PC-3 (cell line): ENCODE data around the gene TMEM208. TPM values are rescaled to one million over a fixed set of nuclear protein-coding genes. Genes with fewer than 3 reads are reported as not detected.

Experiments used
- ATAC-seq: fragments of 200-7000 bp; cut with Tn5 transposase; 2 replicates; pipeline ENCODE4 v1.9.1; 2020; ENCODE audit warnings: mild to moderate bottlenecking, moderate library complexity
- BruUV-seq: library from RNA; stranded (reverse); fragments of 400-500 nt; replicated peaks from 2 replicates; lab custom pipeline; 2021; lab: Mats Ljungman, UMichigan
- CTCF ChIA-PET: fragments of 300-600 bp; sonication (Branson Sonifier 250); formaldehyde crosslinking; loops from one replicate; lab custom pipeline; 2022; ENCODE audit warnings: antibody characterized with exemption; lab: Charles Lee
- POLR2A ChIA-PET: fragments of 300-600 bp; sonication (Branson Sonifier 250); formaldehyde crosslinking; loops from one replicate; lab custom pipeline; 2022; ENCODE audit warnings: antibody characterized with exemption; ENCODE audit not compliant: unreplicated experiment; lab: Charles Lee
- DNase-seq: peaks from one replicate; pipeline ENCODE4 v3.0.0-alpha.2; 2015
- H2AFZ ChIP-seq: fragments of 300-600 bp; sonication (generic); 2 replicates; pipeline ENCODE4 v1.6.0; 2016; ENCODE audit warnings: antibody characterized with exemption, low read length
- H3F3A ChIP-seq: fragments of 300-600 bp; sonication (generic); one replicate; pipeline ENCODE4 v1.6.0; 2017; ENCODE audit warnings: antibody characterized with exemption, low read length, control low read depth, mild to moderate bottlenecking; ENCODE audit not compliant: unreplicated experiment
- H3K27ac ChIP-seq: fragments of 300-600 bp; sonication (generic); 2 replicates; pipeline ENCODE4 v1.5.1; 2016; ENCODE audit warnings: mild to moderate bottlenecking, low read length
- H3K27me3 ChIP-seq: fragments of 300-600 bp; sonication (generic); 2 replicates; pipeline ENCODE4 v1.6.1; 2016; ENCODE audit warnings: low read length, mixed read lengths
- H3K36me3 ChIP-seq: fragments of 300-600 bp; sonication (generic); 2 replicates; pipeline ENCODE4 v1.6.1; 2016; ENCODE audit warnings: low read depth, mixed run types, low read length, mixed read lengths
- H3K4me1 ChIP-seq: fragments of 300-600 bp; sonication (generic); 2 replicates; pipeline ENCODE4 v1.5.1; 2016; ENCODE audit warnings: low read length; ENCODE audit not compliant: insufficient read depth
- H3K4me2 ChIP-seq: fragments of 300-600 bp; sonication (generic); 2 replicates; pipeline ENCODE4 v1.6.0; 2016; ENCODE audit warnings: low read length
- H3K4me3 ChIP-seq: fragments of 300-600 bp; sonication (generic); 2 replicates; pipeline ENCODE4 v1.5.1; 2016; ENCODE audit warnings: mild to moderate bottlenecking, low read length, mixed read lengths
- H3K79me2 ChIP-seq: fragments of 300-600 bp; sonication (generic); 2 replicates; pipeline ENCODE4 v1.6.1; 2017; ENCODE audit warnings: low read length, mixed read lengths
- H3K9ac ChIP-seq: fragments of 300-600 bp; sonication (generic); 2 replicates; pipeline ENCODE4 v1.6.0; 2016; ENCODE audit warnings: mild to moderate bottlenecking, low read length
- H3K9me2 ChIP-seq: fragments of 300-600 bp; sonication (generic); replicated peaks from 2 replicates; pipeline ENCODE4 v1.6.1; 2016; ENCODE audit warnings: mixed run types, low read length, mixed read lengths
- H3K9me3 ChIP-seq: fragments of 300-600 bp; sonication (generic); 2 replicates; pipeline ENCODE4 v1.6.1; 2016; ENCODE audit warnings: low read length, mixed read lengths
- H4K20me1 ChIP-seq: fragments of 300-600 bp; sonication (generic); 2 replicates; pipeline ENCODE4 v1.6.1; 2016; ENCODE audit warnings: low read length, mixed read lengths
- EZH2 ChIP-seq: fragments of 300-600 bp; sonication (generic); IDR thresholded peaks from one replicate; pipeline ENCODE4 v1.6.1; 2017; ENCODE audit warnings: antibody characterized with exemption, mild to moderate bottlenecking, low read length; ENCODE audit not compliant: unreplicated experiment
- EZH2phosphoT487 ChIP-seq: fragments of 300-600 bp; sonication (generic); IDR thresholded peaks from 2 replicates; pipeline ENCODE4 v1.6.1; 2018; ENCODE audit warnings: mild to moderate bottlenecking, antibody characterized with exemption, low read length, borderline replicate concordance
- intact Hi-C: fragments of 100-400 bp; cut with micrococcal nuclease; formaldehyde crosslinking; loops from 2 replicates; pipeline ENCODE4 v1.9.0; 2023
- total RNA-seq: library from RNA; depleted of rRNA; stranded (reverse); fragments of >200 nt; gene quantifications from 2 replicates; pipeline ENCODE4 v1.2.3, GENCODE V29; 2014
- TF ChIP-seq, protein P1 (sequence below): fragments of 300-600 bp; sonication (generic); conservative IDR thresholded peaks from 2 replicates; pipeline ENCODE4 v1.5.1; 2017; ENCODE audit warnings: antibody characterized with exemption, low read depth, mild to moderate bottlenecking, low read length

The TMEM208 gene
- total RNA-seq, 1 experiment from 2014 or later = 35.4 TPM

DNA sequence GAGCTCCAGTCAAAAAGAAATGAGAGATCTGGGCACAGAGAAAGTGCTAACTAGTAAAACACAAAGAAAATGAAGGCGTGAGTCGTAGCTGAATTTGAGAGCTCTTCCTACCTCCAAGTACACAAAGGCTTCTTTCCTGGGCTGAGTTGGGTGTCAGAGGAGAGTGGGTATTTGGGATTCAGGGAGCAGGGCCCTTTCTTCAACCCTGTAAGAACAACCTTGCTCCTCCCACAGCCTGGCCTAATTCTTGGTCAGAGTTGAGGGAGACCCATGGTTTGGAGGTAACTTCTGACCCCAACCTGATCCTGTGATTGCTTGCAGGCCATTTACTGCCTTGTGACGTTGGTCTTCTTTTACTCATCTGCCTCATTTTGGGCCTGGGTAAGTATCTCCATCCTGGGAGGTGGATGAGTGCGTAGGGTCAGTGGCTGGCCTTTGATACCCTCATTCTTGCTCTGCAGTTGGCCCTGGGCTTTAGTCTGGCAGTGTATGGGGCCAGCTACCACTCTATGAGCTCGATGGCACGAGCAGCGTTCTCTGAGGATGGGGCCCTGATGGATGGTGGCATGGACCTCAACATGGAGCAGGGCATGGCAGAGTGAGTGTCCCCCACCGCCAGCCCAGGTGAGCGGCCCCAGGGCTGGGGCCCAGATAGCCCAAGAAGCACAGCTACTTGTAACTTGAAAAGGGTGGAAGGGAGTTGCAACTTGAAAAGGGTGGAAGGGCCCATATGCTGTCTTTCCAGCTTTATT, 1.3 kb downstream of the TMEM208 start:
- no TSS peak for BruUV-seq
- Histone ChIP-seq H3K9me3 (no peaks in the 10 kb centered on the region), H3K27me3 (no peaks in the 10 kb centered on the region), H4K20me1 (no peaks in the 10 kb centered on the region), H3K9me2 (no peaks in the 10 kb centered on the region), H3K4me1 (peaks cover 12% of the 10 kb centered on the region; the same call in 1 of the 2 replicates), H3F3A (no peaks in the 10 kb centered on the region), H3K9ac (no peak overlapping the region), H3K36me3 (peaks cover 18% of the 10 kb centered on the region; the same call in 1 of the 2 replicates), H3K27ac (no peak overlapping the region), H2AFZ (no peak overlapping the region), H3K79me2 (peaks cover 19% of the 10 kb centered on the region), H3K4me3 (peak overlapping the region; percentile 100), H3K4me2 (peak overlapping the region; percentile 84)
- CTCF ChIA-PET = interaction anchor here (1.7 kb wide), 1 partner anchor 16 kb away, joined by 5 read pairs; no protein-coding TSS in a partner anchor
- POLR2A ChIA-PET = no interaction called here
- DNase-seq = no peak
- TF ChIP-seq EZH2phosphoT487 (no peak), EZH2 (no peak)
- TF ChIP-seq, protein P1, sequence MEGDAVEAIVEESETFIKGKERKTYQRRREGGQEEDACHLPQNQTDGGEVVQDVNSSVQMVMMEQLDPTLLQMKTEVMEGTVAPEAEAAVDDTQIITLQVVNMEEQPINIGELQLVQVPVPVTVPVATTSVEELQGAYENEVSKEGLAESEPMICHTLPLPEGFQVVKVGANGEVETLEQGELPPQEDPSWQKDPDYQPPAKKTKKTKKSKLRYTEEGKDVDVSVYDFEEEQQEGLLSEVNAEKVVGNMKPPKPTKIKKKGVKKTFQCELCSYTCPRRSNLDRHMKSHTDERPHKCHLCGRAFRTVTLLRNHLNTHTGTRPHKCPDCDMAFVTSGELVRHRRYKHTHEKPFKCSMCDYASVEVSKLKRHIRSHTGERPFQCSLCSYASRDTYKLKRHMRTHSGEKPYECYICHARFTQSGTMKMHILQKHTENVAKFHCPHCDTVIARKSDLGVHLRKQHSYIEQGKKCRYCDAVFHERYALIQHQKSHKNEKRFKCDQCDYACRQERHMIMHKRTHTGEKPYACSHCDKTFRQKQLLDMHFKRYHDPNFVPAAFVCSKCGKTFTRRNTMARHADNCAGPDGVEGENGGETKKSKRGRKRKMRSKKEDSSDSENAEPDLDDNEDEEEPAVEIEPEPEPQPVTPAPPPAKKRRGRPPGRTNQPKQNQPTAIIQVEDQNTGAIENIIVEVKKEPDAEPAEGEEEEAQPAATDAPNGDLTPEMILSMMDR = no peak
- intact Hi-C loops = no loop called here
- no peak for ATAC-seq

DNA sequence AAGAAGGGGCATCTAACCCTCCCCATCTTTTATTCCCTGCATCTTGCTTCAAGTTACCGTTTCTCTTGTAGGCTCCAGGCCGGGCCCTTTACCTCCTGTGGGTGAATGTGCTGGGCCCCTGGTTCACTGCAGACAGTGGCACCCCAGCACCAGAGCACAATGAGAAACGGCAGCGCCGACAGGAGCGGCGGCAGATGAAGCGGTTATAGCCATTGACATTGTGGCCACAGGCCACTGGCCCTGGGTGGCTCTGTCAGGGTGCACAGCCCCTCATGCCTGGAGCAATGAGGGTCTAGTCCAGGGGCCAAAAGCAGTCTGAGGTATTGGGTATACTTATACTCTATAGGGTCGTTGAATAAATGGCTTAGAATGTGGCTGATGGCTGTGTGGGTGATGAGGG, 2.0 kb downstream of the TMEM208 start:
- no peak for DNase-seq
- Histone ChIP-seq H4K20me1 (no peaks in the 10 kb centered on the region), H2AFZ (no peak overlapping the region), H3K79me2 (peaks cover 19% of the 10 kb centered on the region), H3F3A (no peaks in the 10 kb centered on the region), H3K27me3 (no peaks in the 10 kb centered on the region), H3K9me2 (no peaks in the 10 kb centered on the region), H3K4me2 (no peak overlapping the region), H3K4me1 (peaks cover 12% of the 10 kb centered on the region; the same call in 1 of the 2 replicates), H3K9me3 (no peaks in the 10 kb centered on the region), H3K27ac (no peak overlapping the region), H3K36me3 (peaks cover 18% of the 10 kb centered on the region; the same call in 1 of the 2 replicates), H3K4me3 (no peak overlapping the region), H3K9ac (no peak overlapping the region)
- intact Hi-C loops = no loop called here
- ChIA-PET POLR2A (no interaction called here), CTCF (no interaction called here)
- TF ChIP-seq, protein P1 = no peak
- no peak for TF ChIP-seq EZH2
- no peak for TF ChIP-seq EZH2phosphoT487
- no TSS peak for BruUV-seq
- ATAC-seq = no peak
